ENCODE results near the gene CPS1. TPM values are rescaled to one million over a fixed set of nuclear protein-coding genes. Genes with fewer than 3 reads are reported as not detected.

The CPS1 gene
- total and polyA plus RNA-seq, 2 of the 8 experiments (the other 6 are each of a cell fraction or from before 2014, with no cell fraction given), result 7.9 to 15.7 TPM

- H3K4ac ChIP-seq (replicated peaks; ENCODE audit: insufficient read length, low read depth, low read length), result no peak overlapping the region
- no peak overlapping the region for H2AK5ac ChIP-seq (ENCODE audit: low read depth, low read length)
- H3K27ac ChIP-seq (ENCODE audit: low read depth, low read length), result no peak overlapping the region
- H3K4me2 ChIP-seq (ENCODE audit: insufficient read depth in 1 of 2, low read depth in 2 of 2, low read length in 2 of 2), result no peak overlapping the region
- no peak overlapping the region for H3K56ac ChIP-seq (replicated peaks; ENCODE audit: insufficient read length, low read depth, low read length)
- DNase-seq (ENCODE audit: low read depth in 1 of 2, low spot score in 2 of 2), result no peak
- no peak overlapping the region for H3K4me3 ChIP-seq (ENCODE audit: extremely low read depth in 1 of 4, insufficient read depth in 2 of 4, low read depth in 3 of 4, low read length in 4 of 4)
- CTCF ChIA-PET (ENCODE audit: partially characterized antibody), result interaction anchor here (0.9 to 1.2 kb wide), 2 partner anchors 12 to 24 kb away, joined by 3 to 4 read pairs; no protein-coding TSS in a partner anchor
- WGBS, 2 experiments (ENCODE audit: extremely low coverage in 1 of 2, insufficient coverage in 1 of 2, insufficient read length in 1 of 2, insufficient replicate concordance in 2 of 2, low coverage in 1 of 2, low lambda C conversion rate in 2 of 2, missing lambda C conversion rate in 1 of 2), result 98% methylated on average over 2 of the region's 2 CpGs; no CpG with 5 or more reads in 1 of the 2 experiments
- no peaks in the 10 kb centered on the region for H3K79me2 ChIP-seq (ENCODE audit: control insufficient read depth in 1 of 2, insufficient read depth in 2 of 2, low read length in 2 of 2)
- no peak overlapping the region for H4K91ac ChIP-seq (replicated peaks; ENCODE audit: insufficient read length, low read length)
- no peak overlapping the region for H2BK5ac ChIP-seq (ENCODE audit: low read depth, low read length)
- no peak overlapping the region for H2BK12ac ChIP-seq (ENCODE audit: low read depth, low read length)
- H3K79me1 ChIP-seq (ENCODE audit: low read depth, low read length), result no peaks in the 10 kb centered on the region
- H3K9me3 ChIP-seq (ENCODE audit: insufficient read depth in 2 of 2, low read depth in 1 of 2, low read length in 1 of 2), result no peaks in the 10 kb centered on the region; a peak in 1 of 4 replicates
- no peaks in the 10 kb centered on the region for H3K4me1 ChIP-seq (replicated peaks in 1 of 4; ENCODE audit: control insufficient read depth in 3 of 4, insufficient read depth in 4 of 4, low read length in 3 of 4)
- POLR2A ChIA-PET (ENCODE audit: partially characterized antibody), result no interaction called here
- H3K27me3 ChIP-seq (replicated peaks in 1 of 4; ENCODE audit: control insufficient read depth in 3 of 4, extremely low read depth in 1 of 4, insufficient read depth in 3 of 4, low read length in 3 of 4), result no peaks in the 10 kb centered on the region
- no peak overlapping the region for H4K5ac ChIP-seq (ENCODE audit: insufficient read length, low read depth, low read length)
- H3K18ac ChIP-seq (ENCODE audit: extremely low read depth, low read length), result no peak overlapping the region
- no peaks in the 10 kb centered on the region for H4K20me1 ChIP-seq (replicated peaks in 1 of 2; ENCODE audit: control insufficient read depth in 1 of 2, insufficient read depth in 2 of 2, low read length in 2 of 2)
- H3K36me3 ChIP-seq (ENCODE audit: control insufficient read depth in 2 of 4, insufficient read depth in 4 of 4, low read length in 3 of 4), result no peaks in the 10 kb centered on the region
- no peak overlapping the region for H3K9ac ChIP-seq (replicated peaks in 1 of 4; ENCODE audit: extremely low read depth in 1 of 4, low read depth in 3 of 4, low read length in 3 of 4)
- TF ChIP-seq CTBP2 (IDR thresholded peaks at IDR 0.05; ENCODE audit: borderline replicate concordance, insufficient read depth, insufficient read length, low read length), result no peak
- no peak for TF ChIP-seq ZNF274 (IDR thresholded peaks at IDR 0.05; ENCODE audit: borderline replicate concordance, extremely low read depth, low read length)
- TF ChIP-seq CEBPB (IDR thresholded peaks at IDR 0.05; ENCODE audit: low read depth, low read length), result no peak
- TF ChIP-seq TAF1 (IDR thresholded peaks at IDR 0.05; ENCODE audit: low read depth, low read length), result no peak
- TF ChIP-seq RFX5 (IDR thresholded peaks at IDR 0.05; ENCODE audit: borderline replicate concordance, low read depth, low read length), result no peak
- no peak for TF ChIP-seq RAD21 (IDR thresholded peaks at IDR 0.05 in 1 of 2, conservative IDR thresholded peaks at IDR 0.05 in 1 of 2; ENCODE audit: low read depth in 2 of 2, low read length in 2 of 2)
- no peak for TF ChIP-seq BCL11A (IDR thresholded peaks at IDR 0.05; ENCODE audit: low read depth in 2 of 2, low read length in 2 of 2)
- TF ChIP-seq BACH1 (IDR thresholded peaks at IDR 0.05; ENCODE audit: low read length), result no peak
- no peak for TF ChIP-seq RBBP5 (IDR thresholded peaks at IDR 0.05; ENCODE audit: borderline replicate concordance, low read depth, low read length)
- no peak for TF ChIP-seq SRF (IDR thresholded peaks at IDR 0.05; ENCODE audit: low read depth, low read length)
- TF ChIP-seq GTF2F1 (IDR thresholded peaks at IDR 0.05; ENCODE audit: borderline replicate concordance, low read depth, low read length), result no peak
- H2BK15ac ChIP-seq (ENCODE audit: low read length), result no peak overlapping the region
- no peak overlapping the region for H2AFZ ChIP-seq (ENCODE audit: low read length)
- no peak overlapping the region for H2BK120ac ChIP-seq (replicated peaks; ENCODE audit: low read depth, low read length)
- no peak overlapping the region for H3K23ac ChIP-seq (ENCODE audit: insufficient read length)
- H4K8ac ChIP-seq (ENCODE audit: extremely low read depth, insufficient read depth, low read length), result no peak overlapping the region
- H3K14ac ChIP-seq (ENCODE audit: insufficient read length), result no peak overlapping the region
- FAIRE-seq, result no peak
- H3K23me2 ChIP-seq (ENCODE audit: low read depth, low read length), result no peaks in the 10 kb centered on the region
- no peak overlapping the region for H2BK20ac ChIP-seq (ENCODE audit: low read length)
Observed at GRCh38 chr2:210606001-210606400, 49.6 kb downstream of the CPS1 start.
